HG03045 (cell line): Measurements from ENCODE around the gene URB2.
"Not testable (repeated sequence)": the region's sequence is repeated elsewhere in the genome, so short reads cannot be mapped to it uniquely, and the experiment has no call there.

Experiments used
- ATAC-seq: cut with Tn5 transposase; IDR thresholded peaks from one replicate; pipeline ENCODE4 v1.9.1; 2021; ENCODE audit warnings: mild to moderate bottlenecking, moderate library complexity; ENCODE audit not compliant: unreplicated experiment

The URB2 gene

GRCh38 chr1:229689904-229690303, 63.9 kb downstream of the URB2 start:
- ATAC-seq: no peak

GRCh38 chr1:229690662-229691061, 64.6 kb downstream of the URB2 start:
- ATAC-seq: no peak

GRCh38 chr1:229691362-229691761, 65.3 kb downstream of the URB2 start:
- ATAC-seq: no peak

GRCh38 chr1:229693129-229693900, 67.3 kb downstream of the URB2 start:
- ATAC-seq: no peak

GRCh38 chr1:229694053-229694693, 68.1 kb downstream of the URB2 start:
- no peak for ATAC-seq

- no peak for ATAC-seq
Measured at GRCh38 chr1:229696385-229696784, 70.3 kb downstream of the URB2 start.

- ATAC-seq: no peak
Measured at GRCh38 chr1:229699613-229700267, 73.7 kb downstream of the URB2 start.

GRCh38 chr1:229704157-229704556, 78.1 kb downstream of the URB2 start:
- no peak for ATAC-seq

GRCh38 chr1:229705152-229705551, 79.1 kb downstream of the URB2 start:
- not testable (repeated sequence) for ATAC-seq

GRCh38 chr1:229707127-229707526, 81.1 kb downstream of the URB2 start:
- ATAC-seq: not testable (repeated sequence)

- no peak for ATAC-seq
Measured at GRCh38 chr1:229709500-229710013, 83.5 kb downstream of the URB2 start.
